CD4-positive, alpha-beta T cell treated with Interleukin-15 for 1 hour (primary cell): ENCODE measurements around the gene PPP1R27.

ENCODE experiments used
- DNase-seq: peaks from one replicate; pipeline ENCODE4 v3.0.0-alpha.2; 2020

PPP1R27 gene

GRCh38 chr17:81819708-81820107 lies 15.1 kb downstream of the PPP1R27 start:
- no peak for DNase-seq

DNA sequence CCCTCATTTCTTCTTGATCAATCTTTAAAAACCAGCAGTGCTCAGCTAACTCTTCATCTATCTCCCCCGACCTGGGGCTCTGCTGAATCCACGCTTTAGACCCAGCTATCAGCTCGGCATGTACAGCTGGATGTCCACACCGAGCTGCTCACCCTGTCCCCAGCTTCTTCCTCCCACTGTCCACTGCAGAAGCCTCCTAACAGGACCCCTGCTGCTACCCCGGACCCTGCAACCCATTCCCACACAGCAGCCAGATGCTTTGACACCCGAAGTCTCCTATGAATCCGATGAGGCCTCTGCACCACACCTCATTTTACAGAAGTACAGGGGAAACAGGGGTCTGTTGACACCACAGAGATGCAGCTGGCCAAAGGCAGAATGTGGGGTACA lies 17.1 kb downstream of the PPP1R27 start:
- DNase-seq, result no peak

DNA sequence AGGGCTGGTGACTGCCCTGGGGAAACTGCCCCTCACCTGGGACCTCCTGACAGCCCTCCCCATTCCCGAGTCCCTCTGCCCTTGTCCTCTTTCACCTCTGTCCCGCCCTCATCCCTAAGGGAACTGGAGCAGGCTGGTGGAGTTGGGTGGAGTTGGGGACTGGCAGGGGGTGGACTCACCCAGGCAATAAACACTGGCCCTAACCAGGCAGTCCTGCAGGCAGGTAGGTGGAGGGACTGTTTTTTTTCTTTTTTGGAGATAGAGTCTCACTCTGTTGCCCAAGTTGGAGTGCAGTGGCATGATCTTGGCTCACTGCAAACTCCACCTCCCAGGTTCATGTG lies 19.2 kb downstream of the PPP1R27 start:
- no peak for DNase-seq

DNA sequence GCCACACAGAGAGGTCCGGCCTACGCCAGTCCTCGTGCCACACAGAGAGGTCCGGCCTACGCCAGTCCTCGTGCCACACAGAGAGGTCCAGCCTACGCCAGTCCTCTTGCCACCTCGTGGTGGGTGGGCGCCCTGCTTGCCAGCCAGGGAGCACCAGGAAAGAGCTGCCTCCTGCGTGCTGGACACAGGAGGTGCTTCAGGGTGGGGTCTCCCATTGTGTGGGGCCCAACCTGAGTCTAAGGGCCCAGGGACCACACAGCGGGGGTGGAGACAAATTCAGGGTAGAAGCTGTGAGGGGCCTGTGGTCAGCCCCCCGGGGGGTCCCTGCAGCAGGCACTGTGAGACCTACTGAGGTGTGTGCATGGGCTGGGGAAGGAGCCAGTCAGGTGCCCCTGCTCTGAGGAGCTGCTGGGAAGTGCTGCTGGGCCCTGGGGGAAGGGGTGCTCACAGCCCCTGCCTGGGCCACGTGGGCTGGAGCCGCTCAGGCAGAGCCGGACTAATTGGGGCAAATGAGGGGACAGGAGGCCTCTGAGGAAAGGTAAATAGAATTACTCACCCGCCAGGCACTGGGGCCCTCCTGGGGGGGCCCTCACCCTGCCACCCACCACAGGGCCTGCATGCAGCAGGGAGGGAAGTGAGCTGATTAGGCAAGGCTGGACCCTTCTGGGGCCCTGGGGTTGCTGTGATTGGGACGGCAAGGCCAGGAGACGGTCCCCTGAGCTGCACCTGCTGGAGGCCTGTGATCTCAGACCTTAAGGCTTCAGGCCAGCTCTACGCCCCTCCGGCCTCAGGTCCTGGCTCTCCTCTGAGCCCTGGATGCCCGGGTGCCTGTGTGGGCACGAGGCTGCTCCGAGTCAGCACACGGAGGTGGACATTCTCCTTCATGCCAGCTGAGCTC lies 19.9 kb downstream of the PPP1R27 start:
- no peak for DNase-seq

GRCh38 chr17:81813861-81814683 lies 20.8 kb downstream of the PPP1R27 start:
- no peak for DNase-seq

GRCh38 chr17:81813371-81813684 lies 21.5 kb downstream of the PPP1R27 start:
- DNase-seq, result no peak

DNA sequence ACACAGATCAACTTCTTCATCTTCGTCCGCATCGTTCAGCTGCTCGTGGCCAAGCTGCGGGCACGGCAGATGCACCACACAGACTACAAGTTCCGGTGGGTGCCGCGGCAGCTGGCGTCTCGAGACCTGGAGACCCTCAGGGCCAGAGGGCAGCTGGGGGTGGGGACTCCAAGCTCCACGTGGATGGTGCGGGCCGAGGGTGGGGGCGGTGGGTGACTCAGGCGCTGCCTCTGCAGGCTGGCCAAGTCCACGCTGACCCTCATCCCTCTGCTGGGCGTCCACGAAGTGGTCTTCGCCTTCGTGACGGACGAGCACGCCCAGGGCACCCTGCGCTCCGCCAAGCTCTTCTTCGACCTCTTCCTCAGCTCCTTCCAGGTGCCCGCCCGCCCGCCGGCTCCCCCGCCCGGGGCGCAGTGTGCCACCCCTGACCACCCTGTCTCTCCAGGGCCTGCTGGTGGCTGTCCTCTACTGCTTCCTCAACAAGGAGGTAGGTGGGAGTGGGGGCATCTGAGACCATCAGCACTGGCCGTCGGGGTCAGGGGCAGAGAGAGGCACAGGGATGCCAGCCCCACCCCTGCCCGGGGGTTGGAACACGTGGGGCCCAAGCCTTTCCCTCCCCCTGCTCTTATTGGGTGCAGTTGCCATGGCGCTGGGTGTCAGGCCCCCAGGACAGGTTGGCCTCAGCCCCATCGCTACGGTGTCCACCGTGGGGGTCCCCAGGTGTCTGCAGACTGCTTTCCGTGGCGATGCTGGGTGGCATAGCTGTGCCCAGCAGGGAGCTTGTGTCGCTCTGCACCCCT lies 22.1 kb downstream of the PPP1R27 start:
- DNase-seq, result no peak

GRCh38 chr17:81811705-81812570 lies 22.9 kb downstream of the PPP1R27 start:
- no peak for DNase-seq

- DNase-seq, result no peak
Observed at GRCh38 chr17:81810892-81811704, 23.8 kb downstream of the PPP1R27 start.

DNA sequence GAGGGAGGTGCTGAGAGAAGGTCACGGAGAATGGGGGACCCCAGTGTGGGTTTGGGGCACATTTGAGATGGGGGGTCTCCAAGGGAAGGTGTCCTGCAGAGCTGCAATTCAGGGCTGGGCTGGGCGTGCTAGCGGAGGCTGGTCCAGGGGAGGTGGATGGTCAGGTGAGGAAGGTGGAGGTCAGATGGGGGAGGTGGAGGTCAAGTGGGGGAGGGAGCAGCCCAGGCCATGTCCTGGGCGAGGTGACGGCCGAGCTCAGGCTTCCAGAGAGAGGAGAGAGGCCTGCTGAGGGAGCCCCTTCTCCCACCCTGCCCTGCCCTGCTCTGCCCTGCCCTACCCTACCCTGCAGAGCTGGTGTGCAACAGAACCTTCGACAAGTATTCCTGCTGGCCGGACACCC lies 24.4 kb downstream of the PPP1R27 start:
- DNase-seq, result no peak

GRCh38 chr17:81809556-81809998 lies 25.3 kb downstream of the PPP1R27 start:
- no peak for DNase-seq

DNA sequence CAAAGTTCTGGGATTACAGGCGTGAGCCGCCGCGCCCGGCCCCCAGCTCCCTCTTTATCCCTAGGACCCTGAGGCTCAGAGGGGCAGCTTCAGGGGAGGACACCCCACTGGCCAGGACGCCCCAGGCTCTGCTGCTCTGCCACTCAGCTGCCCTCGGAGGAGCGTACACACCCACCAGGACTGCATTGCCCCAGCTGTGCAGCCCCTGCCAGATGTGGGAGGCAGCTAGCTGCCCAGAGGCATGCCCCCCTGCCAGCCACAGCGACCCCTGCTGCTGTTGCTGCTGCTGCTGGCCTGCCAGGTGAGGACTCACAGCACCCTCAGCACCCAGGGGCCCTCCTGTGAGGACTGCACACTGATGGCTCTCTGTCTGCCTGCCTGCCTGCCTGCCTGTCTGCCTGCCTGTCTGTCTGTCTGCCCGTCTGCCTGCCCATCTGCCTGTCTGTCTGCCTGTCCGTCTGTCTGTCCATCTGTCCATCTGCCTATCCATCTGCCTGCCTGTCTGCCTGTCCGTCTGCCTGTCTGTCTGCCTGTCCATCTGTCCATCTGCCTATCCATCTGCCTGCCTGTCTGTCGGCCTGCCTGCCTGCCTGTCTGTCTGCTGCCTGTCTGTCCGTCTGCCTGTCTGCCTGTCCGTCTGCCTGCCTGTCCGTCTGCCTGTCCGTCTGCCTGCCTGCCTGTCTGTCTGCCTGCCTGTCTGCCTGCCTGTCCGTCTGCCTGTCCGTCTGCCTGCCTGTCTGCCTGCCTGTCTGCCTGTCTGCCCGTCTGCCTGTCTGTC lies 25.9 kb downstream of the PPP1R27 start:
- DNase-seq, result no peak

- no peak for DNase-seq
Observed at GRCh38 chr17:81807839-81808238, 27.0 kb downstream of the PPP1R27 start.

DNA sequence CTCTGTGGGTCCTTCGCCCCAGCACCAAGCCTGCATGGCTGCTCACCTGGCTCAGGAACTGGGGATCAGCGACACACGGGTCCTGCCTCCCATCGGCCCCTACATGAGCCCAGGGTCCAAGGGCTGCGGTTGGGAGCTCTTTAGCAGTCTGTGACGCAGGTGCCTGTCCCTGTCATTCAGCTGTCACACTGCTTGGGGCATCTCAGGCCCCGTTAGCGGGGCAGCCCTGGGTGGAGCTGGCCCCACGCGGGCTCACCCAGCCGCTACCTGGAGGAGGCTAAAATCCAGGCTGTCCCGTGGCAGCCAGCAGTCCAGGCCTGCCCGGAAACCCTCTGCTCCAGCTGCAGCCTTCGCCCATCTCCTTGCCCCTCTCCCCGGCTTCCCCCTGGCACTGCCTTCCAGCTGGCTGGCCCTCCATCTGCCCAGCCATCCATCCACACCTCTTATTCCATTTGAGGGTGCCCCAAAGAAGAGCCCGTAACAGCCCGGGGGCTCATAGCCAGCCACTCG lies 27.6 kb downstream of the PPP1R27 start:
- DNase-seq, result no peak

DNA sequence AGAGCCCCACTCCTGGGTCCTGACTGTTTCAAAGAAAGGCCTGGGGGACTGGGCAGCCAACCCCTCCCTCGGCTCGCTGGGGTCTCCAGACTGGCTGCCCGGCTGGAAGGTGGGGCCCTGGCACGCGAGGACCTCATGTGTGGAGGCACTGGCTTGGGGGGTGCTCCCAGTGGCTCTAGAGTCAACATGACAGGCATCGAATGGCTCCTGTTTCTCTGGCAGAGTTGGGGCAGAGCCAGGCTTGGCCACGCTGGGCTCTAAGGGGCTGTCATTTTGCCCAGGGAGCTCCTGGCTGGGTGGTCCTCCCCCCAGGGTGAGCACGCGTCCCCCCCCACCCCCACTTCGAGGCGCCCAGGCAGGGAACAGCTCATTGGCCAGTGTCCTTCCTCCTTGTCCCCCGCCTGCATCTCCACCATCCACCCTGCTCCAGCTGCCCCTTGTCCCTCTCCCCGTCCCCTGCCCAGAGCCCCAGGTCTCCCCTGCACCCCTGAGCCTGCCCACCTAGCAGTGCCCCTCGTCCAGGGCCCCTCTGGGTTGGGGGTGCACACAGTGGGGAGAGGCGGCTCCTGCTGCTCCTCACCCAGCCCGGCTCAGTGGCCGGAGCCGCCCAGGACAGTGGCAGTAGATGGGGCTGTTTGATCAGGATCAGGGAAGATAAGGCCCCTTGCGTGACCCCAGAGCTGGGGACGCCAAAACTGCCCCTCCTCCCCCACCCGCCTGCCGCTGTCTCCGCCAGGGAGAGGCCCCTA lies 28.2 kb downstream of the PPP1R27 start:
- DNase-seq, result no peak

- DNase-seq, result no peak
Observed at GRCh38 chr17:81805707-81806460, 29.0 kb downstream of the PPP1R27 start.

DNA sequence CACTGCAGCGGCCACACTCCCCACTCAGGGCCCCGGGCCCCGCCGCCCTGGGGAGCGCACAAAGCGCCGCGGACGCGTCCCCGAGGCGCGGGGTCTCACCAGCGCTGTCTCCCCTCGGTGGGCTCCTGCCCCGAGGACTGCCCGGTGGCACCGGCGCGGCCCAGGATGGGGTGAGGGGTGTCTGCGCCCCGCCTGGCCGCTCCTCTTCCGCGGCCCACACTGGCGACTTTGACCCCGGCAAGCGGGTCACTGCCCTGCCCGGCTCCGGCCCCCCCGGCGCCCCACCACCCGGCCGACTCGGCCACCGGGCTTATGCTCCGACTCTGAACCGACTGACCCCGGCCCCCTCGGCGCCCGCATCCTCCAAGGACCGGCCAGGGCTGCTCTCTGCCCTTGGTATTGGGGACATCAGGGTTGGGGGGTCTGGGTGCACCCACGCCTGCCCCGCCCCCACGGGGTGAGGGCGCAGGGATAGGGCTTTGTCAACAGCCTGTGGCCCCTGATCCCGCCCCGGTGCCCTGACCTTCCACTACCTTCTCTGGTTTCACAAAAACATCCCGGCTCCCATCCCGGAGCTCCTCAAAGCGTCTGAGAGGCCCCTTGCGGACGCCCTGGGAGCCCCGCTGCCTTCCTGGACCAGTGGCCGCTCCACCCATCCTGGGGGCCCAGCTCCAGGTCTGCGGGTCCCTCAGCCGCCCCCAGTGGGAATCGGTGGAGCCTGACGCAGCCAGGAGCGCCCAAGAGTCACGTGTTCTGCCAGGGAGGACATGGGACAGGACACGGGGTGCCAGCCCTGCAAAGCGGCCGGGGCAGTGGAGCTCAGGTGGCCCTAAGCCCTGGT lies 30.1 kb downstream of the PPP1R27 start:
- no peak for DNase-seq
